ENCODE measurements around the gene CCDC137.
A peak's percentile ranks its signal among the peaks of the same experiment; 100 is the strongest.
"Not testable (repeated sequence)": the region's sequence is repeated elsewhere in the genome, so short reads cannot be mapped to it uniquely, and the experiment has no call there.

The CCDC137 gene

GRCh38 chr17:81666342-81667191, at the start of gene CCDC137, which contains the start of gene OXLD1:
Gene CCDC137 (plus strand): TSS chr17:81666737. CDS start chr17:81666767, 30 bp downstream.
Gene OXLD1 (minus strand): TSS chr17:81666605. CDS start chr17:81666577, 28 bp downstream.
- peak; percentile 78 to 91 (median 86) for DNase-seq (ENCODE audit: low read depth in 4 of 4, low spot score in 1 of 4)

DNA sequence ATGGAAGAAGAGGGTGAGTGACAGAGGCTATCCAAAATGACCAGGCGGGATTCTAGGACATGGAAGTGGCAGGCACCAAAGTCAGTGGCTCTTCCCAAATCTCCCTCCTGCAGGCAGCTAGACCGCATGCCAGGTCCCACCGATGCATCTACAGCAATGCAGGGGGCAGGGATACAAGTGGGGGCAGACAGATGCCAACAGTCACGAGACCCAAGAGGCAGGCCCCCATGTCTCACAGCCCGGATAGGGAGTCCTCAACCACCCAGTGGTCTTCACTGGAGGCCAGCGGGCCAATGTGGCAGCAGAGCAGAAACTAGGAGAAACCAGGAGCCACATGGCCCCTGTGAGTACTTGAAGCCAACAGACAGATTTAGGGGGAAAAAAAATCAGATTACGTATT, 49.7 kb upstream of the CCDC137 start:
- DNase-seq (ENCODE audit: low read depth in 4 of 4, low spot score in 1 of 4), result no peak

DNA sequence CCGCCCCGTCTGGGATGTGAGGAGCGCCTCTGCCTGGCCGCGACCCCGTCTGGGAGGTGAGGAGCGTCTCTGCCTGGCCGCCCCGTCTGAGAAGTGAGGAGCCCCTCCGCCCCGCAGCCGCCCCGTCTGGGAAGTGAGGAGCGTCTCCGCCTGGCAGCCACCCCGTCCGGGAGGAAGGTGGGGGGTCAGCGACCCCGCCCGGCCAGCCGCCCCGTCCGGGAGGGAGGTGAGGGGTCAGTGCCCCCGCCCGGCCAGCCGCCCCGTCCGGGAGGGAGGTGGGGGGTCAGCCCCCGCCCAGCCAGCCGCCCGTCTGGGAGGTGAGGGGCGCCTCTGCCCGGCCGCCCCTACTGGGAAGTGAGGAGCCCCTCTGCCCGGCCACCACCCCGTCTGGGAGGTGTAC, 48.2 kb upstream of the CCDC137 start:
- DNase-seq (ENCODE audit: low read depth in 4 of 4, low spot score in 1 of 4), result not testable (repeated sequence)

GRCh38 chr17:81621494-81622130, 44.9 kb upstream of the CCDC137 start:
- no peak for DNase-seq (ENCODE audit: low read depth in 4 of 4, low spot score in 1 of 4)

GRCh38 chr17:81630274-81630673, 36.3 kb upstream of the CCDC137 start:
- DNase-seq (ENCODE audit: low read depth in 4 of 4, low spot score in 1 of 4), result no peak

DNA sequence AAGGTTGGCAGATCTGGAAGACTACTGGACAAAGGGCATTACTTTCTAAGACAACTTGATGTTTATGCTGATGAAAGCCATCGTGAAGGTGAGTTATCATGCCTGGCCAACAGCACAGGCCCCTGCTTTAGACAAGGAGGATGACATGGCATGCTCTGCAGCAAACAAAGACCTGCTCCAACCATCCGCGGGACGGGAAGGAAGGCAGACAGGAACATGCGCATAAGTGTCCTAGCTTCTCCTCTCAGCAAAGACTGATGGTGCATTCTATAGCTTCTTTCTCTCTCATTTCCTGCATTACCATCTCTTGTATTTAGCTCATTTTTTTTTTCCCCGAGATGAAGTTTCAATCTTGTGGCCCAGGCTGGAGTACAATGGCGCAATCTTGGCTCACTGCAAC, 35.1 kb upstream of the CCDC137 start:
- no peak for DNase-seq (ENCODE audit: low read depth in 4 of 4, low spot score in 1 of 4)

- DNase-seq (ENCODE audit: low read depth in 4 of 4, low spot score in 1 of 4), result no peak
Measured at GRCh38 chr17:81635431-81635830, 31.1 kb upstream of the CCDC137 start.

DNA sequence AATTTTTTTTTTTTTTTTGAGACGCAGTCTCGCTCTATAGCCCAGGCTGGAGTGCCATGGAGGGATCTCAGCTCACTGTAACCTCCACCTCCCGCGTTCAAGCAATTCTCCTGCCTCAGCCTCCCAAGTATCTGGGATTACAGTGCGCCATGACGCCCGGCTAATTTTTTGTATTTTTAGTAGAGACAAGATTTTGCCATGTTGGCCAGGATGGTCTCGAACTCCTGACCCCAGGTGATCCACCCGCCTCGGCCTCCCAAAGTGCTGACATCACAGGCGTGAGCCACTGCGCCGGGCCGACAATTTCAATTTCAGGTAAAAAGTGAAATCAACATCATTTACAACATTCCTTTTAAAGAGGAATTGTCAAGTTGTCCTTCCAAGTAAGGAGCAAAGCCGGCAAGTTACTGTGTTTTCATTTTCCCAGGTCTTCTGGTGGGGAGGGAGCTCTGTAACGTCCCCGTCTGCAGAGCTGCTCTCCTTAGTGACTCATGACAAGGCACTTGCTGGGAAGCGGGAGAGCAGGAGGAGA, 30.5 kb upstream of the CCDC137 start:
- DNase-seq (ENCODE audit: low read depth in 4 of 4, low spot score in 1 of 4), result no peak

DNA sequence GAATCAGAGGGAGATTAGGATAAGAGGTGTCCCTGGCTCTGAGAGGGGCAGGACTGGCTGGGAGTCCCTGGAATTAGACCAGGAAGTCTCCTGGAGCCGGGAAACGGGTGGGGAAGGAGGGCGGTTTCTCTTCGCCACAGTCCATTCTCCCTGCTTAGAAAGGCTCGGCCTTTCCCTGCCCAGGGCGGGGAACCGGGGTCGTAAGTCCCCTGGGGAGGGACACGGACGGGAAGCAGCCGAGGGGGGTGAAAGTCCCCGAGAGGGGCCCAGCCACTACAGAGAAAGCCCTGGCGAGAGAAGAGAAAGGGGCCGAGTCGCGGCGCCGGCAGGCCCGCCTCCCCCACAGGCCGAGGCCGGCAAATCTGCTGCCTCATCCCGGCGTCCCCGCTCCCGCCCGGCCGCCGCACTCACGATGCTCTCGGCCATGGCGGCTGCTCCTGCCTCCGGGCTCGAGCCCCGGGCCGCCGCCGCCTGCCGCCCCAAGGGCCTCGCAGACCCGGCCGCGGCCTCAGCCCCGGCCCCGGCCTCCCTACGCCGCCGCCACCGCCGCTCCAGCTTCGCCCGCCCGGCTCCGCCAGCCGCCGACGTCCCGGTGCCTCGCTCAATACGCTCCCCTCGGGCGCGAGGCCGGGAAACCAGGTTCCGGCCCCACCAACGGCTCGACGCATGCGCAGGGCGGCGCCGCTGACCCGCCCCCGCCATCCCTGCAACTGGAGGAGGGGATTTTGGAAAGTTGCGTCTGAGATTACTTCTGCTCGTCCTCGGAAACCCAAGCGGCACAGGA, 29.8 kb upstream of the CCDC137 start, which contains the start of the genes NPLOC4 and TSPAN10:
Gene NPLOC4 (minus strand): TSS at position 608 of the 784 bp plus-strand sequence. CDS start 182 bp downstream, at position 426.
Gene TSPAN10 (plus strand): TSS at position 692 of the 784 bp plus-strand sequence. CDS start 5,217 bp downstream, outside the sequence.
- peak; percentile 63 to 84 (median 82) for DNase-seq (ENCODE audit: low read depth in 4 of 4, low spot score in 1 of 4)

GRCh38 chr17:81638683-81639082, 27.9 kb upstream of the CCDC137 start:
- no peak for DNase-seq (ENCODE audit: low read depth in 4 of 4, low spot score in 1 of 4)

GRCh38 chr17:81640011-81640410, 26.5 kb upstream of the CCDC137 start:
- no peak for DNase-seq (ENCODE audit: low read depth in 4 of 4, low spot score in 1 of 4)

- DNase-seq (ENCODE audit: low read depth in 4 of 4, low spot score in 1 of 4), result no peak
Measured at GRCh38 chr17:81641825-81642489, 24.6 kb upstream of the CCDC137 start.

DNA sequence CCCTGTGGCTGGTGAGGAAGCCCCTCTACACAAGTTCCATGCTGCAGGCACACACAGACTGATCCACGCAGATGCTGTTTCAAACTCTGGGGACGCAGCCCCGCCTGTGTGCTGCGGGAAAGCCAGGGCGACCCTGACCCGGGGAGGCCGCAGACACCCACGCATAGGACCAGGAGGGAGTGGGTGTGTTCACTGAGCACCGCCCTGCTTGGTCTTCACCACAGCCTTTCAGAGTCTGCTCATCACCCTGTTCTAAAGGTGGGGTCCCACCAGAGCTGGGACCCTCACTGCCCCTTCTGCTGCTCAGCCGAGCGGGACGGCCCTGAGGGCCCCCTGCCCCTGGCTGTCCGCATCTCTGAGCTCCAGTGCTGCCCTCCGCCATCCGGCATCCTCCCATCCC, 22.0 kb upstream of the CCDC137 start:
- no peak for DNase-seq (ENCODE audit: low read depth in 4 of 4, low spot score in 1 of 4)

DNA sequence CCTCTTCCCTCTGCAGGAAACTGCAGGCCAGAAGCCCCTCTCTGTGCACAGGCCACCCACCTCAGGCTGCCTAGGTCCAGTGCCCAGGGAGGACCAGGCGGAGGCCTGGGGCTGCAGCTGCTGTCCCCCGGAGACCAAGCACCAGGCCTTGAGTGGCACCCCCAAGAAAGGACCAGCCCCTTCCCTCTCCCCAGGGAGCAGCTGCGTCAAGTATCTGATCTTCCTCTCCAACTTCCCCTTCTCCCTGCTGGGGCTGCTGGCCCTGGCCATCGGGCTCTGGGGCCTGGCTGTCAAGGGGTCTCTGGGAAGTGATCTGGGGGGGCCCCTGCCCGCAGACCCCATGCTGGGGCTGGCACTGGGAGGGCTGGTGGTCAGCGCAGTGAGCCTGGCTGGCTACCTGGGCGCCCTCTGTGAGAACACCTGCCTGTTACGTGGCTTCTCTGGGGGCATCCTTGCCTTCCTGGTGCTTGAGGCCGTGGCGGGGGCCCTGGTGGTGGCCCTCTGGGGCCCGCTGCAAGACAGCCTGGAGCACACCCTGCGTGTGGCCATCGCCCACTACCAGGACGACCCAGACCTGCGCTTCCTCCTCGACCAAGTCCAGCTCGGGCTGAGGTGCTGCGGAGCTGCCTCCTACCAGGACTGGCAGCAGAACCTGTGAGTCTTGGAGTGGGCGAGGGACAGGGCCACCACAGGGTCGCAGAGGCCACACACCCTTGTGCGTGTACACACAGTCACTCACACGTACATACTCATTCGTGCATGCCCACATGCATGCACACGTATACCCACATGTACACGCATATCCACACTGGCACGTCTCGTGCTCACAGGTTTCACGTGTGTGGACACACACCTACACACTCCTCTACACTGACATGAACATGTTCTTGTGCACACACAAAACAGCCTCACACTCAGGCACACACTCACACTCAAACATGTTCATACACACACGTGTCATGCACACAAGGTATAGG, 21.3 kb upstream of the CCDC137 start:
- no peak for DNase-seq (ENCODE audit: low read depth in 4 of 4, low spot score in 1 of 4)

DNA sequence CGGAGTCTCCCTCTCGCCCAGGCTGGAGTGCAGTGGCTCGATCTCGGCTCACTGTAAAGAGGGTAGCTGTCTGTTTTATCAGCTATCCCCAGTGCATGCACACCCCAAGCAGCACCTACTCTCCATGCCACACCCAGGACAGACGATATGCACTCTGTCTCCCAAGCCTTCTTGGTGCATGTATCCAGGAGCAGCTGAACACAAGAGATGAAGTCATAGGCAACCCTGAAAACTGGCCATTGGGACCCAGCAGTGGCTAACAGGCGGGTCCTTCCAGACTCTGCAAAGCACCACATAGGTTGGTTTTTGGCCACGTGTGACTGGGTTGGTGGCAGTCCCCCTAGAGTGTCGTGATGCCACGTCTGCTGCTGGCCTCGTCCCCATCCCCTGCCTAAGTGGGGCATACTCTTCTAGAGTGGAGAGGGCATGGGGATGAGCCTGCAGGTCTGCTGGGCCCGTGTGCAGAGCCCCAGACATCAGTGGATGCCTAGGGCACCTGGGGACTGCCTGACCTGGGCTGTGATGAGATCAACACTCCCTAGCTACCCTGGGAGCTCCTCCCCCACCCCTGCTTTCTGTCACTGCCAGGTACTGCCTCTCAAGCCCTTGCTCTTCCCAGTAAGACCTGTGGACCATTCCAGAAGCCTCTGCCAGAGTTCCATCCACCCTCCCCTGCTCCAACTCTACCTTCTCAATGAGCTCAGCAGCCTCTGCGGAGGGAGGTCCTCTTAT, 19.5 kb upstream of the CCDC137 start:
- DNase-seq (ENCODE audit: low read depth in 4 of 4, low spot score in 1 of 4), result no peak

DNA sequence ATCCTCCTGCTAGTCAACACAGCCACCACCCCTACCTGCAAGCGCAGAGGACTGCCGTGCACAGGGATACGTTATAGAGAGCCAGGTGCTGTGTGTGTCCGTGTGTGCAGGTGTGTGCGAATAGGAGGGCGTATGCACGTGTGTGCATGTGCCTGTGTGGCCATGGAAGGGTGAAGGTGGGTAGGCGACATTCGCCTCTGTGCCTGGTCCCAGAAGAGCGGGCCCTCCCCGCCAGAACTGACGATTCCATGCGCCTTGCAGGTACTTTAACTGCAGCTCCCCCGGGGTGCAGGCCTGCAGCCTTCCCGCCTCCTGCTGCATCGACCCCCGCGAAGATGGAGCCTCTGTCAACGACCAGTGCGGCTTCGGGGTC, 18.9 kb upstream of the CCDC137 start:
- DNase-seq (ENCODE audit: low read depth in 4 of 4, low spot score in 1 of 4), result no peak

- no peak for DNase-seq (ENCODE audit: low read depth in 4 of 4, low spot score in 1 of 4)
Measured at GRCh38 chr17:81648013-81648706, 18.4 kb upstream of the CCDC137 start.

GRCh38 chr17:81648707-81649085, 17.8 kb upstream of the CCDC137 start:
- no peak for DNase-seq (ENCODE audit: low read depth in 4 of 4, low spot score in 1 of 4)
